HL-60 (cell line): Measurements from ENCODE around the gene CTNNAL1.

Experiments used
- GABPA ChIP-seq: IDR thresholded peaks from 2 replicates; pipeline ENCODE4 v1.6.1; 2012; ENCODE audit warnings: low read depth
- TF ChIP-seq, protein P1 (sequence below): IDR thresholded peaks from one replicate; pipeline ENCODE4 v1.5.1; 2011; ENCODE audit warnings: low read length, control low read depth, inconsistent platforms; ENCODE audit not compliant: insufficient read depth

- TF ChIP-seq GABPA: no peak
- TF ChIP-seq, protein P1, sequence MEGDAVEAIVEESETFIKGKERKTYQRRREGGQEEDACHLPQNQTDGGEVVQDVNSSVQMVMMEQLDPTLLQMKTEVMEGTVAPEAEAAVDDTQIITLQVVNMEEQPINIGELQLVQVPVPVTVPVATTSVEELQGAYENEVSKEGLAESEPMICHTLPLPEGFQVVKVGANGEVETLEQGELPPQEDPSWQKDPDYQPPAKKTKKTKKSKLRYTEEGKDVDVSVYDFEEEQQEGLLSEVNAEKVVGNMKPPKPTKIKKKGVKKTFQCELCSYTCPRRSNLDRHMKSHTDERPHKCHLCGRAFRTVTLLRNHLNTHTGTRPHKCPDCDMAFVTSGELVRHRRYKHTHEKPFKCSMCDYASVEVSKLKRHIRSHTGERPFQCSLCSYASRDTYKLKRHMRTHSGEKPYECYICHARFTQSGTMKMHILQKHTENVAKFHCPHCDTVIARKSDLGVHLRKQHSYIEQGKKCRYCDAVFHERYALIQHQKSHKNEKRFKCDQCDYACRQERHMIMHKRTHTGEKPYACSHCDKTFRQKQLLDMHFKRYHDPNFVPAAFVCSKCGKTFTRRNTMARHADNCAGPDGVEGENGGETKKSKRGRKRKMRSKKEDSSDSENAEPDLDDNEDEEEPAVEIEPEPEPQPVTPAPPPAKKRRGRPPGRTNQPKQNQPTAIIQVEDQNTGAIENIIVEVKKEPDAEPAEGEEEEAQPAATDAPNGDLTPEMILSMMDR: no peak
Observed at GRCh38 chr9:108983885-108984284, 29.4 kb downstream of the CTNNAL1 start.
